Coronary artery (tissue), 2 donors: ENCODE results near the gene ABCC4.

ENCODE experiments used
- DNase-seq: peaks from one replicate; pipeline ENCODE4 v3.0.0-alpha.2; 2017; ENCODE audit warnings: low spot score
- H3K27ac ChIP-seq, 2 donors: fragments of 200-600 bp; sonication (generic); one replicate each; pipeline ENCODE4 v1.5.1; 2016 to 2019
- H3K4me3 ChIP-seq: fragments of 200-600 bp; sonication (generic); 2 replicates; pipeline ENCODE4 v1.5.1; 2016; ENCODE audit warnings: mild to moderate bottlenecking, moderate library complexity
- TF ChIP-seq, protein P1 (sequence below): fragments of 200-600 bp; sonication (generic); IDR thresholded peaks from one replicate; pipeline ENCODE4 v1.5.1; 2019; ENCODE audit warnings: antibody characterized with exemption

The ABCC4 gene

GRCh38 chr13:95185311-95185710, 115.9 kb downstream of the ABCC4 start:
- Histone ChIP-seq H3K27ac (no peak overlapping the region), H3K4me3 (no peak overlapping the region)
- TF ChIP-seq, protein P1, sequence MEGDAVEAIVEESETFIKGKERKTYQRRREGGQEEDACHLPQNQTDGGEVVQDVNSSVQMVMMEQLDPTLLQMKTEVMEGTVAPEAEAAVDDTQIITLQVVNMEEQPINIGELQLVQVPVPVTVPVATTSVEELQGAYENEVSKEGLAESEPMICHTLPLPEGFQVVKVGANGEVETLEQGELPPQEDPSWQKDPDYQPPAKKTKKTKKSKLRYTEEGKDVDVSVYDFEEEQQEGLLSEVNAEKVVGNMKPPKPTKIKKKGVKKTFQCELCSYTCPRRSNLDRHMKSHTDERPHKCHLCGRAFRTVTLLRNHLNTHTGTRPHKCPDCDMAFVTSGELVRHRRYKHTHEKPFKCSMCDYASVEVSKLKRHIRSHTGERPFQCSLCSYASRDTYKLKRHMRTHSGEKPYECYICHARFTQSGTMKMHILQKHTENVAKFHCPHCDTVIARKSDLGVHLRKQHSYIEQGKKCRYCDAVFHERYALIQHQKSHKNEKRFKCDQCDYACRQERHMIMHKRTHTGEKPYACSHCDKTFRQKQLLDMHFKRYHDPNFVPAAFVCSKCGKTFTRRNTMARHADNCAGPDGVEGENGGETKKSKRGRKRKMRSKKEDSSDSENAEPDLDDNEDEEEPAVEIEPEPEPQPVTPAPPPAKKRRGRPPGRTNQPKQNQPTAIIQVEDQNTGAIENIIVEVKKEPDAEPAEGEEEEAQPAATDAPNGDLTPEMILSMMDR: no peak
- no peak for DNase-seq

GRCh38 chr13:95184317-95184716, 116.9 kb downstream of the ABCC4 start:
- Histone ChIP-seq H3K27ac (no peak overlapping the region), H3K4me3 (no peak overlapping the region)
- TF ChIP-seq, protein P1: no peak
- no peak for DNase-seq

DNA sequence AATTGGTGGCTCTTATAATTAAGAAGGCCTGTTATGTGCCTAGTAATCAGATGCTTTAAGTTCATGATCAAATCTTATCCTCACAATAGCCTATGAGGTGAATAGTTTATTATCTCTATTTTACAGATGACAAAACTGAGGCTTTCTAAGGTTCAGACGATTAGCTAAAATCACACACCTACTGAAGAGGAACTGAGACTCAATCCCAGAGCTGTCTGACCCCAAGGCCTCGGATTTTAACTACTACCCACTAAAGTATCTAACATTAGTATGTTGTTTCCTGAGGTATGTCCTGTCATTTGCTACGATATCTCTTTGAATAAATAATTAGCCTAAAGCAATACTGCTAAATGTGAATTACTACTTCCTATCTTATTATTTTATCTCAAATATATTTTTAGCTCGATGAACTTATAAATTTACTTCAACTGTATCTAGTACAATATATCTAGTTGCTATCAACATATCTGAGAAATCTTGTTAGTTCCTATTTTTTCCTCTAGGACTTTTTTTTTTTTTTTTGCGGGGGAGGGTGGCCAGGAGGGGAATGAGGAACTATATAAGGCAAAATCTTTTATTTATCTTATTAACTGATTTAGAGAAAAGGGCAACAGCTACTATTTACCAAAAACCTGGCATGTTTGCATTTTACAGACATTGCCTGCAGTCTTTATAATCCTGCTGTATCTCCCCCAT, 118.5 kb downstream of the ABCC4 start:
- Histone ChIP-seq H3K4me3 (no peak overlapping the region), H3K27ac (no peak overlapping the region)
- no peak for DNase-seq
- TF ChIP-seq, protein P1: no peak

- DNase-seq: no peak
- Histone ChIP-seq H3K4me3 (no peak overlapping the region), H3K27ac (no peak overlapping the region)
- TF ChIP-seq, protein P1: no peak
These were observed 119.7 kb downstream of the ABCC4 start for GRCh38 chr13:95181586-95181985.

DNA sequence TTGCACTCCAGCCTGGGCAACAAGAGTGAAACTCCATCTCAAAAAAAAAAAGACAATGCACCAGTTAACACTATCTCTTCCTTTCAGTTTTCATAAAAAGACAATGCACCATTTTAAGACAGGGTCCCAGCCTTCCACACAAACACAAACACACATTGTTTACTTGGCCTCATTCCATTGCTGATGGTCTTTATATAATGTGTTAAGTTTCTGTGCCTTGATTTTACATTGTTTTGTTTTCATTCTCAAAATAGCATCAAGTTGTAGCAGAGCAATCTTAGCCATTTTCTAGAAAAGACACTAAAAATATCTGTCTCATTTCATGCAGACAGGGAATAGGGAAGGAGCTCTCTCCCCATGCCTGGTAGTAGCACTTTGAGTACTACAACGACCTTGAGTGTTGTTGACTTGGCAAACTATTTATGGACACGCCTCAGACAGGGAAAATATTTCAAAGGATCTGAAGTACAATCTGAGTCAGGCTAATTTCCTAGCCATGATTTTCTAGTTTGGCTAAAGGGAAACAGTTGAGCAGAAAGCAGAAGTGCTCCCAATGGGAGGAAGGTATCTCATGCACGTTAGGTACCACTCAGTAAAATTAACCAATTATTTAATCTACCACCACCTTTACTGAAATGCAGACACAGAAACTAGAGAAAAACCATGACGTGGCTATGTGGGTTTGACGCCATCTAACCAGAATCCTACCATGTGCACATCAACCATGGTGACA, 120.6 kb downstream of the ABCC4 start:
- no peak overlapping the region for H3K4me3 ChIP-seq
- DNase-seq: no peak
- TF ChIP-seq, protein P1: no peak
- H3K27ac ChIP-seq: no peak overlapping the region

DNA sequence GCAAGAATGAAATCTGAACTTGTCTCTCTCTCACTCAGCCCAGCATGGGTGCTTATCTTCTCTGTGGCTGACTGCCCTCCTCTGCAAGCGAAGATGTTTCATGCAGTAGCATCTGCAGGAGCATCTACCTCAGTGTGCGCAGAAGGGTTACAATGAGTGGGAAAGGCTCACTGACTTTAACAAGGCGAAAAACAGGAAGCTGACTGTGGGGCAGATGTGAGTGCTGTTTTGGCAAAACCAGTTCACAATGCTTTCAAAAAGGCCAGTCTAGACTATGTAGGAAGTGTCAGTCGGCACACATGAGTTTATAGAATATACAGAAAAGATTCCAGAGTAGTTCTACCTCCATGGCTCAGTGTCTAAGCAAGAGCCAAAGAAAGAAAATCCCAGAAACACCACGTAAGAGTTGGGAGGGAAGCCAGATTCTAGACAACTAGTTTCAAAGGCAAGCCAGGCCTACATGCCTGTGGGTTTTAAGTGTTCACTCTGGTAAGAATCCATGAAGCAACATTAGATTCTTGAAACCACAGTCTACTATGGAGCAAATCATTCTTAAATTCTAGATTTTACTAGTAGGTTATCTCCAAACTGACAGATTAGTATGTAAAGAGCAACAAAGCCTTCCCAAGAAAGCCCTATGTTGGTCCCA, 124.5 kb downstream of the ABCC4 start:
- no peak overlapping the region for H3K4me3 ChIP-seq
- no peak for DNase-seq
- H3K27ac ChIP-seq: no peak overlapping the region
- TF ChIP-seq, protein P1: no peak
